ENCODE measurements around the gene PPP2R2B. TPM values are rescaled to one million over a fixed set of nuclear protein-coding genes. Genes with fewer than 3 reads are reported as not detected.

The PPP2R2B gene
- total and polyA plus RNA-seq, 2 of the 4 experiments (the other 2 are of a cell fraction): not detected

DNA sequence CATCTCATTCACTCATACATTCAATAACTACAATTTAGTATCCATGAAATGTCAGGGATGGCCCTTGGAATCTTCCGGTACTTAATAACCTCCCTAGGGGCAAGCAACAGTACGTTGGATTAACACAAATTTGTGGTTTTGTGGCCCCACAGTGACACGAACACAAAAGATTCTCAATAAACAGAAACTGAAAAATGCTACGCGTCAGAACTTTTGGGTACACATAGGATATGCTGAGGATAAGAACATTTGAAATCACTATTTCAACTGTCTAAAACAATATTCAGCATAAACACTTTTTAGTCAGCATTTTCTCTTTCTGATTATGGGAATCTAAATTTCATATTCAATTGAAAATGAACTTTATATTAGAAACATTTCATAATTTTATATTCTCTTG, 255.5 kb downstream of the PPP2R2B start:
- Histone ChIP-seq H3K4me2 (ENCODE audit: low read depth, low read length) (no peak overlapping the region), H3K14ac (replicated peaks; ENCODE audit: low read depth, low read length) (no peak overlapping the region), H3K9me1 (ENCODE audit: insufficient read depth, low read length) (no peaks in the 10 kb centered on the region), H3K27ac (ENCODE audit: insufficient read depth, low read length) (no peak overlapping the region), H3K56ac (ENCODE audit: extremely low read depth, insufficient read depth, low read length) (no peak overlapping the region), H3K4me1 (ENCODE audit: control insufficient read depth, insufficient read depth, low read length) (no peaks in the 10 kb centered on the region), H4K8ac (ENCODE audit: low read depth in 2 of 2, low read length in 2 of 2) (no peak overlapping the region), H2BK15ac (ENCODE audit: low read depth, low read length) (no peak overlapping the region), H4K20me1 (ENCODE audit: insufficient read depth, low read length) (no peaks in the 10 kb centered on the region), H2AFZ (replicated peaks; ENCODE audit: low read length, poor library complexity) (no peak overlapping the region), H3K36me3 (ENCODE audit: control insufficient read depth, insufficient read depth, low read length) (no peaks in the 10 kb centered on the region), H3K18ac (ENCODE audit: low read depth, low read length) (no peak overlapping the region), H3K79me1 (ENCODE audit: low read depth in 1 of 2, low read length in 2 of 2) (no peaks in the 10 kb centered on the region), H3K9me3 (ENCODE audit: control insufficient read depth, insufficient read depth, low read length) (peaks cover 3% of the 10 kb centered on the region; the same call in 1 of the 2 replicates), H2AK5ac (ENCODE audit: low read depth, low read length) (no peak overlapping the region), H4K91ac (ENCODE audit: insufficient read depth, low read depth, low read length) (no peak overlapping the region), H2BK20ac (ENCODE audit: low read depth, low read length) (no peak overlapping the region), H3K23ac (ENCODE audit: low read depth, low read length) (no peak overlapping the region), H2AK9ac (replicated peaks; ENCODE audit: low read depth, low read length, poor library complexity) (no peak overlapping the region), H3K9ac (ENCODE audit: low read depth, low read length) (no peak overlapping the region), H3K27me3 (ENCODE audit: control insufficient read depth, insufficient read depth, low read length) (no peaks in the 10 kb centered on the region), H3K4me3 (ENCODE audit: insufficient read depth, low read depth, low read length) (no peak overlapping the region), H2BK120ac (ENCODE audit: low read depth, low read length) (no peak overlapping the region), H3K4ac (ENCODE audit: low read depth, low read length) (no peak overlapping the region), H2BK5ac (ENCODE audit: low read depth, low read length, poor library complexity, severe bottlenecking) (no peak overlapping the region), H4K5ac (ENCODE audit: low read depth, low read length) (no peak overlapping the region)
- in situ Hi-C loops (cut with MboI; ENCODE audit: low sequenced_read_pairs): no loop called here
- WGBS, 2 experiments (ENCODE audit: extremely low coverage in 2 of 2, insufficient read length in 1 of 2): no CpG with 5 or more reads among the region's 5 CpGs
- ATAC-seq (ENCODE audit: low read depth) (no peak), DNase-seq (no peak)
- POLR2A ChIA-PET (ENCODE audit: unreplicated experiment): no interaction called here
- intact Hi-C loops (cut with micrococcal nuclease): no loop called here
- BruUV-seq (replicated peaks): no TSS peak
- TF ChIP-seq, protein P1, sequence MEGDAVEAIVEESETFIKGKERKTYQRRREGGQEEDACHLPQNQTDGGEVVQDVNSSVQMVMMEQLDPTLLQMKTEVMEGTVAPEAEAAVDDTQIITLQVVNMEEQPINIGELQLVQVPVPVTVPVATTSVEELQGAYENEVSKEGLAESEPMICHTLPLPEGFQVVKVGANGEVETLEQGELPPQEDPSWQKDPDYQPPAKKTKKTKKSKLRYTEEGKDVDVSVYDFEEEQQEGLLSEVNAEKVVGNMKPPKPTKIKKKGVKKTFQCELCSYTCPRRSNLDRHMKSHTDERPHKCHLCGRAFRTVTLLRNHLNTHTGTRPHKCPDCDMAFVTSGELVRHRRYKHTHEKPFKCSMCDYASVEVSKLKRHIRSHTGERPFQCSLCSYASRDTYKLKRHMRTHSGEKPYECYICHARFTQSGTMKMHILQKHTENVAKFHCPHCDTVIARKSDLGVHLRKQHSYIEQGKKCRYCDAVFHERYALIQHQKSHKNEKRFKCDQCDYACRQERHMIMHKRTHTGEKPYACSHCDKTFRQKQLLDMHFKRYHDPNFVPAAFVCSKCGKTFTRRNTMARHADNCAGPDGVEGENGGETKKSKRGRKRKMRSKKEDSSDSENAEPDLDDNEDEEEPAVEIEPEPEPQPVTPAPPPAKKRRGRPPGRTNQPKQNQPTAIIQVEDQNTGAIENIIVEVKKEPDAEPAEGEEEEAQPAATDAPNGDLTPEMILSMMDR (conservative IDR thresholded peaks at IDR 0.05; ENCODE audit: low read depth, low read length): no peak
- TF ChIP-seq NFE2L2 (IDR thresholded peaks at IDR 0.05; ENCODE audit: low read depth, low read length): no peak
- TF ChIP-seq MXI1 (IDR thresholded peaks at IDR 0.05; ENCODE audit: borderline replicate concordance, low read depth, low read length): no peak
- TF ChIP-seq RFX5 (IDR thresholded peaks at IDR 0.05; ENCODE audit: low read depth, low read length): no peak
- no peak for TF ChIP-seq CEBPB (IDR thresholded peaks at IDR 0.05; ENCODE audit: low read depth, low read length)
- TF ChIP-seq POLR2A (IDR thresholded peaks at IDR 0.05; ENCODE audit: low read depth, low read length): no peak
- no peak for TF ChIP-seq CHD1 (IDR thresholded peaks at IDR 0.05; ENCODE audit: low read depth, low read length)
- TF ChIP-seq RCOR1 (IDR thresholded peaks at IDR 0.05; ENCODE audit: insufficient replicate concordance, low read length): no peak
- no peak for TF ChIP-seq RAD21 (IDR thresholded peaks at IDR 0.05; ENCODE audit: low read length)
- TF ChIP-seq BHLHE40 (IDR thresholded peaks at IDR 0.05; ENCODE audit: low read depth, low read length): no peak
- no peak for TF ChIP-seq FOS (IDR thresholded peaks at IDR 0.05; ENCODE audit: low read depth, low read length)
- TF ChIP-seq, protein P2, sequence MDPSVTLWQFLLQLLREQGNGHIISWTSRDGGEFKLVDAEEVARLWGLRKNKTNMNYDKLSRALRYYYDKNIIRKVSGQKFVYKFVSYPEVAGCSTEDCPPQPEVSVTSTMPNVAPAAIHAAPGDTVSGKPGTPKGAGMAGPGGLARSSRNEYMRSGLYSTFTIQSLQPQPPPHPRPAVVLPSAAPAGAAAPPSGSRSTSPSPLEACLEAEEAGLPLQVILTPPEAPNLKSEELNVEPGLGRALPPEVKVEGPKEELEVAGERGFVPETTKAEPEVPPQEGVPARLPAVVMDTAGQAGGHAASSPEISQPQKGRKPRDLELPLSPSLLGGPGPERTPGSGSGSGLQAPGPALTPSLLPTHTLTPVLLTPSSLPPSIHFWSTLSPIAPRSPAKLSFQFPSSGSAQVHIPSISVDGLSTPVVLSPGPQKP (IDR thresholded peaks at IDR 0.05; ENCODE audit: borderline replicate concordance, low read depth, low read length): no peak
- no peak for TF ChIP-seq MAFK (IDR thresholded peaks at IDR 0.05; ENCODE audit: low read depth, low read length)
- no peak for TF ChIP-seq USF2 (IDR thresholded peaks at IDR 0.05; ENCODE audit: low read depth, low read length)
- no peak for TF ChIP-seq MAZ (IDR thresholded peaks at IDR 0.05; ENCODE audit: borderline replicate concordance, low read depth, low read length)
- no peak for TF ChIP-seq SMC3 (IDR thresholded peaks at IDR 0.05; ENCODE audit: low read depth, low read length)
- dilution Hi-C loops (cut with HindIII; ENCODE audit: low sequenced_read_pairs, unreplicated experiment): no loop called here
- CTCF ChIA-PET: interaction anchor here (0.5 kb wide), 1 partner anchor 456 kb away, joined by 6 read pairs; no protein-coding TSS in a partner anchor
